GM19328 (cell line): ENCODE measurements around the gene FRAT1.
A peak's percentile ranks its signal among the peaks of the same experiment; 100 is the strongest.

Experiments
- ATAC-seq: cut with Tn5 transposase; IDR thresholded peaks from one replicate; pipeline ENCODE4 v1.9.1; 2021; ENCODE audit warnings: mild to moderate bottlenecking, moderate library complexity; ENCODE audit not compliant: unreplicated experiment

The FRAT1 gene

DNA sequence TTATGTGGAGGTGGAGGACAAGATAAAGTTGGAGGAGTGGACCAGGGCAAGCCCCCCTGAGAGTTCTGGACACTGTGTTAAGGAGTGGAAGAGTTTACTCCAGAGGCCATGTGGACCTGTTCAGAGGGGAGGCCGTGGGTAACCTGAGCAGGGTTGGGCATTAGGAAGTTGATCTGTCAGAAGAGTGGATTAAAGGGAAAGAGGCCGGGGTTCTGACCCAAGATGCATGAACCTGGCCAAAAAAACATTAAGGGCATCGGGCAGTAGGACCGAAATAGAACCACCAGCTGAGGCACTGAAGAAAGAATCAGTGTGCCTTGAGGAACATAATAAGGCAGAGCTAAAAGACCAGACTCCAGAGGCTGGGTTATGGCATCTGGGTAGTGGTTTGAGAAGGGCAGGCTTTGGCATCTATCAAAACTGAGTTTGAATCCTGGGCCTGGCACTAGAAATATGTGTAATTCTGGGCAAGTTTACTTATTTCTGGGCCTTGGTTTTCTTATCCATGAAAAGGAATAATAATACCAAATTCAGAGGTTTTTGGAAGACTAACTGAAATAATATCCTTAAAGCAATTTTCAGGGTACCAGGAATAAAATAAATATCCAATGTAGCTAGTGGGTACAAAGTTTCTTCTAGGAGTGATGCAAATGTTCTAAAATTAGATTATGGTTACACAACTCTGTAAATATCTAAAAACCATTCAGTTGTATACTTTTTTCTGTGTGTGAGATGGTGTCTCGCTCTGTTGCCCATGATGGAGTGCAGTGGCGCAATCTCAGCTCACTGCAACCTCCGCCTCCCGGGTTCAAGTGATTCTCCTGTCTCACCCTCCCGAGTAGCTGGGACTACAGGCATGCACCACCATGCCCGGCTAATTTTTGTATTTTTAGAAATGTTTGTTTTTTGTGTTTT, 10.9 kb upstream of the FRAT1 start:
- ATAC-seq, result no peak

DNA sequence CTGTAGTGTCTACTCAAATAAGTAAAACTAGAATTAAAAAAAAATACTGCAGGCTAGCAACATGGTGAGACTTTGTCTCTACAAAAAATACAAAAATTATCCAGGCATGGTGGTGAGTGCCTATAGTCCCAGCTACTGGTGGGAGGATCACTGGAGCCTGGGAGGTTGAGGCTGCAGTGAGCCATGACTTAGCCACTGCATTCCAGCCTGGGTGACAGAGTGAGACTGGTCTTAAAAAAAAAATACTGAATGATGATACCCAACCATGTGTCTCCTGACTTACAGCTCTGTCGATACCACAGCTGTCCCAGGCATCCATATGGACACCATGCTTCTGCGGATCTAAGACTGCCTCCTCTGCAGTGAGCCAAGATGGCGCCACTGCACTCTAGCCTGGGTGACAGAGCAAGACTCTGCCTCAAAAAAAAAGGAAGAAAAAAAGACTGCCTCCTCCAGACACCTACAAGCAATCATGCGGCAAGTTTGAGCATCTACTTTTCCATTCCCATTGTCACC, 7.9 kb upstream of the FRAT1 start:
- no peak for ATAC-seq

DNA sequence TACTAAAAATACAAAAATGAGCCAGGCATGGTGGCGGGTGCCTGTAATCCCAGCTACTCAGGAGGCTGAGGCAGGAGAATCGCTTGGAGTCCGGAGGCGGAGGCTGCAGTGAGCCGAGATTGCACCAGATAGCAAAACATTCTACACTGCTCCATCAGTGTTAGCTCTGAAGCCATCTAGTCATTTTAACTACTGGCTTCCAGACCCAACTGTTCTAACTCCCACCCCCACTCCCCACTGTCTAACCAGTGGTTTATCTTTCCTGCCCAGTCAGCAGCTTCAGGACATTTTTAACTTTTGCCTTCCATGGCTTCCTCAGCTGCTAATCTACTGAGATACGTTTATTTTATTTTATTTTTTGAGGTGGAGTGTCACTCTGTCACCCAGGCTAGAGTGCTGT, 6.2 kb upstream of the FRAT1 start:
- ATAC-seq, result no peak

DNA sequence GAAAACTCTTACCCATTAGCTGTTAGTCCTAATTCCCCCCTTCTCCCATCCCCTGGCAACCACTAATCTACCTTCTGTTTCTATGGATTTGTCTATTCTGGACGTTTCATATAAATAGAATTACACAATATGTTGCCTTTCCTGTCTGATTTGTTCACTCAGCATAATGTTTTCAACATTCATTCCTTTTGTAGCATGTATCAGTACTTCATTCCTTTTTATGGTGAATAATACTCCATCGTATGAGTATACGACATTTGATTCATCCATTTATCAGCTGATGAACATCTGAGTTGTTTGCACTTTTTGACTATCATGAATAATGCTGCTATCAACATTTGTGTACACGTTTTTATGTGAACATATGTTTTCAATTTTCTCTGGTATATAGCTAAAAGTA, 4.4 kb upstream of the FRAT1 start:
- ATAC-seq, result no peak

DNA sequence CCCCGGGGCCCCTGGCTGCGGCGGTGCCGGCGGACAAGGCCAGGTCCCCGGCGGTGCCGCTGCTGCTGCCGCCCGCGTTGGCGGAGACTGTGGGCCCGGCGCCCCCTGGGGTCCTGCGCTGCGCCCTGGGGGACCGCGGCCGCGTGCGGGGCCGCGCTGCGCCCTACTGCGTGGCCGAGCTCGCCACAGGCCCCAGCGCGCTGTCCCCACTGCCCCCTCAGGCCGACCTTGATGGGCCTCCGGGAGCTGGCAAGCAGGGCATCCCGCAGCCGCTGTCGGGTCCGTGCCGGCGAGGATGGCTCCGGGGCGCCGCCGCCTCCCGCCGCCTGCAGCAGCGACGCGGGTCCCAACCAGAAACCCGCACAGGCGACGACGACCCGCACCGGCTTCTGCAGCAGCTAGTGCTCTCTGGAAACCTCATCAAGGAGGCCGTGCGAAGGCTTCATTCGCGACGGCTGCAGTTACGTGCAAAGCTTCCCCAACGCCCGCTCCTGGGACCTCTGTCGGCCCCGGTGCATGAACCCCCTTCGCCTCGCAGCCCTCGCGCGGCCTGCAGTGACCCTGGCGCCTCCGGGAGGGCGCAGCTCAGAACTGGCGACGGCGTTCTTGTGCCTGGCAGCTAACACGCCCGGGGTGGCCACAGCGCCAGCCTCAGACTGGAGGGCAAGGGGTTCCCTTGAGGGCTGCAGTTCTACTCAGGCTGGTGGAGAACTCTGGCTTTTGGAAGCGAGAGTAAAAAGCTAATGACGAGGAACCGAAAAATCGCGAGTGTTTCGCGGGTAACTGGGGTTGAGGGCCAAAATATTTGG, 804 bp downstream of the FRAT1 start:
- peak; percentile 21 for ATAC-seq

DNA sequence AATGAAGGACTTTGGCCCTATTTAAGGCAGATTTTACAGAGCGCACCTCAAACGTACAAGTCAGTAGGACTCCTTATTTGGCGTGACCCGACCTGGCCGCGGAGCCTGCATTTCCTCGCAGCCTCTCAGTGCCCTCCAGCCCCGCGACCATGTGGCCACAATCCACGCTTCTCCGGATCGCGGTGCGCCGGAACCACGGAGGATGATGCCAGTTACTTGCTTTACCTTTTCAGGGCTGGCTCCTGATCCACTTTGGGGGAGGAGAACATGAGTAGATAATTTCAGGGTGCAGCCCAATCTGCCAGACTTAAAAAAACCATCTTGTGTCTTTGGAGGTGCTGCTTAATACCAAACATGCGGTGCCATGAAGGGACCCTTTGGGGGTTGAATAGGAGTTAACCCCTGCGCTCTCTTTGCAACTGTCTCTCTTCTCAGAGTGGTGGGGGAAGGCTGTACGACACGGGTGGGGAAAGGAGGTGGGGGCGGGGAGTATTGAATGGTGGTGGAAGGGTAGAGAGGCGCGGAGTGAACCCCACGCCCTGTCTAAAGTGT, 1.5 kb downstream of the FRAT1 start:
- ATAC-seq, result no peak

DNA sequence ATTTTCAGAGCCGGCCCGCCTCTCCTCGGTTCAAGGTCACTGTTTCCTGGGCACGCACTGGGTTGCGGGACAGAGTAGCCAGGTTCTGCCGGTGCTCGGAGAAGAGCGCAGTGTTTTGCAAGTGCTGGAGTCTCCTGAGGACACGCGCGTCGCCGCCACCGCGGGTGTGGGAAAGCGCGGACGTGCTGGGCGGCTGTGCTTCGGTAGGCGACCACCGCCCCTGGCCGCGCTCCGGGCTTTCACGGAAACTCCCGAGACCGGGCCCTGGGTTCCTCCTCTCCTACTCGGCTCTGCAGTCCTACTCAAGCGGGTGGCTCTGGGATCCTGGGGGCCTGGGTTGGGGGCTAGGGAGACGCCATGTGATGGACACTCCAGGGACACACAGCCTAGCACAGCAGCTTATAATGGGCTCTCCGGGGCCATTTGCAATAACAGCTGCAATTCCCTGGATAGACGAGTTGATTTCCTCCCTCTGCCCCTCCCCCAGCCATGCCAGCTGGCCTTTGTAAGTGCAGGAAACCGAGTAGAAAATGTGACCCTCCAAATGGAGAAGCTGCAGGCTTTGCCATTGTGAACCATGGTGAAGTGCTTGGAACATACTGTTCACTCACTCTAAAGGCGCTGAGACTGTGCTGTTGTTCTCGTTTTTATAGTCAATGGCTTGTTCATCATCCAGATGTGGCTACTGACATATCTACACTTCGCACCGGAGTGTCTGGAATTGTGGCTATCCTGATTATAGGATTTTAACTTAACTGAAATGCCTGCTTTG, 2.1 kb downstream of the FRAT1 start:
- no peak for ATAC-seq

DNA sequence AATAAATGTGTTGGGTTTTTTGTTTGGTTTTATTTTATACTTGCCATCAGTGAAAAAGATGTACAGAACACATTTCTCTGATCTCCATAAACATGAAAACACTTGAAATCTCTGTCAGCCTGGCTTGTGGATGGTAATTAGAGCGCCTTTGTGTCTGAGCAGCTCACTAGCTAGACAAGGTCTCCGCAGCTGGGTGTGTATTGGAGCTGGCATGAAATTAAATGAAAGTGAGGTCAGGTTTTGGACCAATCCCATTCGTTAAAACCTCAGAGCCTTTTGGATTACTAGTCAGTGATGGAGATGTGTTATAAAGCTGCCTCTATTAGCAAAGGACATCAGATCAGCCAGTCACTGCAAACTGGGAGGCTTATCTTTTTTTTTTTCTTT, 2.7 kb downstream of the FRAT1 start:
- no peak for ATAC-seq

DNA sequence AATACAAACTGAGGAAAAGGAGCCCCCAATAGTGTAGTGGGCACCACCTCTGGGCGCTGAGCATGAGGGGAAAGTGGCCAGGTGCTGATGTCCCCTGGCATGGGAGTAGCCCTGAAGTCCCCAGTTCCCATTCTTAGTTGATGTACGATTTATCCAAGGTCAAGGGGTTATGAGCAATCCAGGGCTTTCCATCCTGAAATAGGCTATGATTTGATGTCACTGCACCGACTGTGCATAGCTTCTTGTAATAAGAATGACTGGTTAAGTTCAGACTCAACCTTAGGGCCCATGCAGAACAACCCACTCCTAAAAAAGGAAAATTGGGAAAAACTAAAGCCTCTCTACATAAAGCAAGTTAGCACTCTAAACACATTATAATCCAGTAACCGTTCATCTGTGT, 4.4 kb downstream of the FRAT1 start:
- ATAC-seq, result no peak

DNA sequence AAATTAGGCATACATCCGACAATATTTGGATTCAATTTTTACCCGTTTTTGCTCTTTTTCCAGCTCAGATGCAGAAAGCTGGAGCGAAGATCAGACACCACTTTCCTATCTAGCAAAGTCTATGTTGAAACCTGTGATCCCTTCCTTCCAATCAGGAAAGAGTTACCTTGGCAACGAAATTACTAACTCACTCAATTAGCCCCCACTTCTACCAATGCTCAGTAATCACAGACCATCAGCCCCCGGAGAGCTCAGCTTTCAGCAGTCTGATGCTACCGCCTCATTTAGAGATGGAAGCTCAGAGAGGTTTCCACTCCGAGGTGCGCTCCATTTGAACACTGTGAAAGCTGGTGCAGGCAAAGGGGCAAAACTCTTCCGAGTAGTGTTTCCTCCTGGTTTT, 6.7 kb downstream of the FRAT1 start:
- ATAC-seq, result no peak

DNA sequence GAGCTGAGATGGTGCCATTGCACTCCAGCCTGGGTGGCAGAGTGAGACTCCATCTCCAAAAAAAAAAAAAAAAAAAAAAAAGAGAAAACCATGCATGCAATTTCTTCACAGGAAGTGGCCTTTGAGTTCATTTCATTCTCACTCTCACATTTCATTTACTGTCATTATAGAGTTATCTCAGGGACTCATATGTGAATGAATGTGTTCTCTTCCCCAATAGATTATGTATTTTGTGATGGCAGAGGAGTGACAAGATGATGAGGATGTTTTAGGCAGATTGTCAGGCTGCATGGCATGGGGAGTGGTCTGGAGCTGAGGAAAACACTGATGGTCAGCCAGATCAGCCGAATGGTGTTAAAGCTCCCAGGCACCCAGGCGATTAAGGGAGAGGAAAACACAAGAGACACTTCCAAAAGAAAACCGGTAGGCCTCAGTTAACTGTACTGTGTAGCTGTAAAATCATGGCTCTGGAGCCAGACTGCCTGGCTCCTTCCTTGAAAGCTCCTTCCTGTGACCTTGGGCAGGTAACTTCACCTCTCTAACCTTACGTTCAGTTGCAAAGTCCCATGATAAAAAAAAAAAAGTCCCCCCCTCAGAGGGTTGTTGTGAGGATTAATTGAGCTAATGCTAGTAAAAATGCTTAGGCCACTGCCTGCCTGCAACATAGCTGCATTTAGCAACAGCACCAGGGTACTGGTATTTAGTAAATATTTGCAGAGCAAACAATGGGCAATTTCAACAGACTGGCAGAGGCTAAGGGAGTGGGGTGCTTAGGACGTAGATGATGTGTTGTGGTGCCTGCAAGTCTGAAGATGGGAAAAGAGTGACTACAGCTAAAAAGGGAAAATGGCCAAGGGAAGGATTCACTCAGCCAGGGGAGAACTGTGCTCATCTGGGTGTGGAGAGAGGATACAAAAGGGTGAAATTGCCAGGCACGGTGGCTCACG, 8.6 kb downstream of the FRAT1 start:
- no peak for ATAC-seq

DNA sequence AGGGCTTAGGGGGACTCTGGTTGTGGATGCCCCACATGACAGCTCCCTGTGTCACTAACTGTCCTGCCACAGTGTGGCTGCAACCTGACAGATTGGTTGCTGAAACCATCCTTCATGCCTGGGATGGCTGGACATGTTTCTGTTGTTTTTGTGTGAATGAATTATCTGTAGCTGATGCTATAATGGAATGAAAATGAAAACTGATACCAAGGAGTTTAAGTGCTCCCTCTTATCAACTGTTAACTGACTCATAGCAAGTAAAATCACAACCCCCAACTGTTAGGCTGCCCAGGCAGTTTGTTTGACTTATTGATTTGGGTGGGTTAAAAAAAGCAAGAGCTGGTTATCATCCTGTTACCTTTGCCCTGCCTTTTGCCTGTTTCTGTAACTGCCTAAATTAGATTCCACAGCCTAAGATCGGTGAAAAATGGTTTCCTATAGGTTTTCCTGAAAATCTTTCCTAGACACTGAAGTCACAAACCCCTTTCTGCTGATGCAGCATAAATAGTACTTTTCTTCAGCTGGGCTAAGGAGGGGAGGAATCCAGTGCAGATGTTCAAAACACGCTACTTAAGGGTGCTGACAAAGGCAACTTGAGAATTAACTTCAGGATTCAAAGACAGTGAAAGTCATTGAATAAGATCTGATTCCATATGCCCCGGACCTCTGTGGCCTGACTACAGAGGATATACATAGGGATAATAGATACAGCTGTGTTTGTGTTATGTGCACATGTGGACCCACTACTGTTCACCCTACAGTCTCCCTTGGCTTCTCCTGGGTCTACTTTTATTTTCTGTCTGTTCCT, 9.8 kb downstream of the FRAT1 start:
- ATAC-seq, result no peak

DNA sequence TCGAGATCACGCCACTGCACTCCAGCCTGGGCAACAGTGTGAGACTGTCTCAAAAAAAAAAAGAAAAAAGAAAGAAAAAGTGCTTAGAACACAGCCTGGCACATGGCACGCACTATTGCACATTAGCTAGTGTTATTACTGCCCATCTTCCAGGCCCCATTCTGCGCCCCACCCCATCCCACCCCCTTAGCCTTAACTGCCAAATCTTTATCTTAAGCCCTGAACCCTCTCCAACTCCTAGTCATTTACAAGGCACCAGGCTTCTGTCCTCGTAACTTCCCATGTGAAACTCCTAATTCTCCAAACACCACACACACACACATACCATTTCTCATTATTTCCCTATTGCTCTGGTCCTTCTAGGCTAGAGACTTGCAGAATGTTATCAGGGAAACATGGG, 10.7 kb downstream of the FRAT1 start:
- ATAC-seq, result no peak

DNA sequence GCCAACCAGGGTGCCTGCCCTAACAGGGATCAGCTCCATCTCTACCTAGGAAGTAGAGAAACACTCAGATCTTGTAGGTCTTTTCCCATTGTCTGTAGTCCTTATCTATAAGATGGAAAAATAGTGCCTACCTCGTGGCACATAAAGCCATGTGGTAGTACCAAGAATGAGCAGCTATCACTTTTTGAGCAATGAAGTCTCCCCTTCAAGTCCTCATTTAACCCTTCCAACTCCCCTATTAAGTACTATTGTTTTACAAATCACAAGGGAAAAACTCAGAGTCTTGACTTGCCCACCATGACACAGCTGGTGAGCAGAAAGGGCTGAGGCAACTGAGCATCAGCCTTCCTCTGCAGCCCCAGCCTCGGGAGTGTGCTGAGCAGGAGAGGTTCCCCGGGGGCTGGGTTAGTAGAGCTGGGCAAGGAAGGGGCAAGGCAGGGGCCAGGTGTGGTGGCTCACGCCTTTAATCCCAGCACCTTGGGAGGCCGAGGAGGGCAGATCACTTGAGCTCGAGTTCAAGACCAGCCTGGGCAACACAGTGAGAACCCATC, 12.2 kb downstream of the FRAT1 start:
- no peak for ATAC-seq

DNA sequence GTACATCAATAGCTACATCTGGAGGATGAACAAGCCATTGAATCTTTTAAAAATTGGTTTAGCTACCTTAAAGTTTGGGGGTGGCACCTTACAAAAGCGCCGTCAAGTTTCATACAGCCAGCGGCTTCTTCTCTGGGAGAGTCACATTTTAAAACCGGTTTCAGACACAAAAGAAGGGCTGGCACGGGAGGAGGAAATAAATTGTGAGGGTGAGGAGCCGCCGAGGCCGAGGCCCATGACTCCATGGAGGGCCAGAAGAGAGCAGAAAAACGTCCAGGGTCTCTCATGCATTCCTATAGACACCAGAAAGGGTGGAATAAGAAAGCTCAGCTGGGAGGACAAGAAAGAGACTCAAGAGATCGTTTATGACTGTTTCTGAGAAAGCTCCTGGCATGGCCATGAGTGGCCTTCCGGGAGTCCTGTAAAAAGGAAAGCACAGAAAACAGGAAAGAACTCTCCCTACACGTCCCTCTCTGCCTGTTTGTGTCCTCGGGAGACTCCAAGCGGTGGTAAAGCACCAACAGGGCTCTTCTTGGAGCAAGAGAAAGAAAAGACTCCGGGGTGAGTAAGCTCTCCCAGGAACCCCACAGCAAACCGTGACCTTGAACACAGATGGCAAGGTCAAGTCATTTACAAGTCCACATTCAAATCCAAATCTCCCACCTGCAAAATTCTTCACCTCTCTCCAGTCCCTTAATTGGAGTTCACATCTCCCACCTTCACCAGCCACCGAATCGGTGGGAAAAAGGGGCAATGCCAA, 13.7 kb downstream of the FRAT1 start:
- ATAC-seq, result no peak

DNA sequence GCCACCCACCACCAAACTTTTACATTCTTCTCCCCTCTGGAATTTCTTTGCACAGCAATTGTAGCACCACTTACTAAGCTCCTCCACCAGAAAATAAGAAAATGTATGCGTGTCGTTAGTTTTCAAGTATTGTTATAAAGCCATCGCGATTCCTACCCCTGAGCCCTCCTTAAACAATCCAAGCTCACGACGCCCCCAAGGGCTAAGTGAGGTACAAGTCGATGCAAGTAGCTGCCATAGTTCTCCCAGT, 14.2 kb downstream of the FRAT1 start:
- ATAC-seq, result no peak

DNA sequence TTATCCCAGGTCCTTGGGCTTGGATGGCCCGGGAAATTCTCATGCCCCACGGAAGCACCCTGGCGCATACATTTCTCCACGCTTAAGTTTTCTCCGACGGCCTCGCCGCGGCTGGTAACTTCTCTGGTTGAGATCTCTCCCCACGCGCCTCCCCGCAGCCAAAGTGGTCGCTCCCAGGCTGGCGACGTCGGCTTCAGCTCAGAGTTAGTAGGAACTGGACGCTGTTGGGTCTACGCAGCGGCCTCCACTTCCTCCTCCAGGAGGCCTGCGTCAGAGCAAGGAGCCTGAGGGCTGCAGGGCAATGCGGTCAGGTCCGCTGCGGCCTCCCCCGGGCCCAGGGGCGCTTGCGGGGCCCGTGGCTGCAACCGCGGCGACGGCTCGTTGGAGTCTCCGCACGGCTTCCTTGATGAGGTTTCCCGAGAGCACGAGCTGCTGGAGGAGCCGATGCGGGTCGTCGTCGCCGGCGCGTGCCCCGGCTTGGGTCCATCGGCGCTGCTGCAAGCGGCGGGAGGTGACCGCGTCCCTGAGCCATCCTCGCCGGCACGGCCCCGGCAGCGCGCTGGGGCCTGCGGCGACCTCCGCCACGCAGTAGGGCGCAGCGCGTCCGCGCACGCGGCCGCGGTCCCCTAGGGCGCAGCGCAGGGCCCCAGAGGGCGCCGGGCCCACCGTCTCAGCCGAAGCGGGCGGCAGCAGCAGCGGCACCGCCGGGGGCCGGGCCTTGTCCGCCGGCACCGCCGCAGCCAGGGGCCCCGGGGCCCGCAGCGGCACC, 14.7 kb downstream of the FRAT1 start:
- ATAC-seq, result peak; percentile 28
